ENCODE results near the gene CYTH1.

- TF ChIP-seq EZH2phosphoT487 (IDR thresholded peaks at IDR 0.05; ENCODE audit: insufficient read depth, low read depth) (no peak), EZH2 (IDR thresholded peaks at IDR 0.05; ENCODE audit: insufficient read depth, poor library complexity, severe bottlenecking) (no peak)
These were observed 57.1 kb downstream of the CYTH1 start for GRCh38 chr17:78724999-78725398.

Data from GM23248 (cell line).